Measurements from ENCODE around the gene HAGH.
A peak's percentile ranks its signal among the peaks of the same experiment; 100 is the strongest.

Gene HAGH

DNA sequence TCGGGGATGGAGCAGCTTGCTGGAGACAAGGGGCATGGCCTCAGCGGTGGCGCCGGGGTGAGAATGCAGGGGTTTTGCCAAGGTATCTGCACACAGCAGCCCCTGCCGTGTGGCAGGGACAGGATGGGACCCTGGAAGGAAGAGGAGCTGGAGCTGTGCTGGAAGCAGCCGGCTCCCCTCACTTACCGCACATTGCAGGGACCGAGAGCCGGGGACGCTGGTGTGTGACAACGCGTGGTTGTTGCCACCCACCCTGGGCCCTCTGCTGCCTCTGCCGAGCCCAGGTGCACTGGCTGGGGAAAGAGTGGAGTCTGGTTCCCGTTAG, 40.8 kb downstream of the HAGH start:
- no peak for DNase-seq

DNA sequence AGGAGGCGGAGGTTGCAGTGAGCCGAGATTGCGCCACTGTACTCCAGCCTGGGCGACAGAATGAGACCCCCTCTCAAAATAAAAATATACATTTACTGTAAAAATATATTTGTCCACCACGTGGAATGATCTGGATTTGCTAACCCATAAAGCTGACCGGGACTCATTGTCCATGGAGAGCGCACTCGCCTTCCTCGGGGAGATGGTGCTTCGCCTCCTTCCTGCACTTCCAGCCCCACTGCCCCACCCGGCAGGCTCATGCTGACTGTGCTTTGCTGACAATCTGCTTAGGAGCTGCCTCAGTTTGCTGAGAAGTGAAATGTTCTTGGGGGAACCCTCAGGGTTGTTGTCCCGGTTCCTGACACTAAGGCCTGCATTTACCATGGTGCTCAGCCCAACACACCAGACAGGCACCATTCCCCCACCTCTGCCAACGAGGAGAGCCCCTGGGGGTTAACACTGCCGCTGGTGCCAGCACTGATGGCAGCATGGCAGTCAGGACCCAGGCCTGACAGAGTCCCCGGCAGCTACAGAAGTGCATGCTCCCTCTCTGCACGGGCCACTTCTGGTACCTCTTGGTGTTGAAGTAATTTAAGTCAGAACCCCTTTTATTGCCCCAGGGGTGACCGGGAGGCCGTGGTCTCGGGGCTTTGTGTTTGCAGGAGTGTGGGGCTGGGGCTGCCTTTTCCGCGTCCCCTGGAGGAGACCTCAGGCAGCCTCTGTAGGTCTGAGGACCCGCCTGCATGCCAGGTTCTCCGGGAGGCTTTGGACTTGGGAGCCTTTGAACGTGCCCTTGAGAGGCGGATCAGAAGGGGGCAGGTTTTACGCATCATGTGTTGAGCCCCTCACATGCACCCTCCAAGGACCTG, 41.4 kb downstream of the HAGH start:
- DNase-seq, result no peak

DNA sequence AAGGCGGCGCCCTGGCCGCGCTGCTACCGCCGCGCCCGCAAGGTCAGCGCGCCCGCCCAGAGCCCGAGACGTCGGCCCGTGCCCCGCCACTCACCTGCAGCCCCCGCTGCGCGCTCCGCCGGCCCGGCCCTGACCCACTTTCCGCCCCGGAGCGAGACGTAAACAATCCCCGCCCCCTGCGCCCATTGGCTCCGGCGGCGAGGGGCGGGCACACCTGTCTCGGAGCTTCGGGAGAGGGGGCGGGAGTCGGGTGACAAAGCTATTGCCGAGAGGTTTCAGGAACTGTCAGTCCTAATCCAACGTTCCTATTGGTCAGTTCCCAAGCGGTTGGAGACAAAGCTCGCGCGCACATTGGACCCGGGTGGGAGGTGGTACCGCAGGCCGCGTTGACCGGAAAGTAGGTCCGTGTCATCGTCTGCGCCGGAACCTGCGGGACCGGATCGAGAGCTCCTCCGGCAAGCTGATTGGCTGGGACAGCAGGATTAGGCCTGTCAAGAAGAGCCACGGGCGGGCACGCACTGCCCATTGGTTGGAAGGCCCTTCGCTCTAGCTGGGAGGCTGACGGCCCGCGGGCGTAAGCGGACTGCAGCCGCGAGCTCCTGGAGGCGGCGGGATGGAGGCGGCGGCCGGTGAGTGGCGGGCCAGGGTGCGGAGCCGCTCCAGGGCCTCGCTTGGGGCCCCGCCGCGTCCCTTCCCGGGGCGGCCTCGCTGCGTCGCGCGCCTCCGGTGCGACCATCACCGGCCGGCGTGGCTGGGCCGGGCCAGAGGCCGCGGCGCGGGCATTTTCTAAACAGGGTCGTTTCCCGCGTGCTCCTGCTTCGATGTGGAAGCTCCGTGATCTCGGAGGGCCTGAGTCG, 44.0 kb downstream of the HAGH start, which contains the start of the genes NUBP2 and SPSB3:
NUBP2 (plus strand) TSS at position 553 of the 857 bp plus-strand sequence; CDS start at position 614, 61 bp downstream.
SPSB3 (minus strand) TSS at position 164 of the 857 bp plus-strand sequence. CDS start 1,088 bp downstream, outside the sequence.
- DNase-seq, result peak; percentile 100

DNA sequence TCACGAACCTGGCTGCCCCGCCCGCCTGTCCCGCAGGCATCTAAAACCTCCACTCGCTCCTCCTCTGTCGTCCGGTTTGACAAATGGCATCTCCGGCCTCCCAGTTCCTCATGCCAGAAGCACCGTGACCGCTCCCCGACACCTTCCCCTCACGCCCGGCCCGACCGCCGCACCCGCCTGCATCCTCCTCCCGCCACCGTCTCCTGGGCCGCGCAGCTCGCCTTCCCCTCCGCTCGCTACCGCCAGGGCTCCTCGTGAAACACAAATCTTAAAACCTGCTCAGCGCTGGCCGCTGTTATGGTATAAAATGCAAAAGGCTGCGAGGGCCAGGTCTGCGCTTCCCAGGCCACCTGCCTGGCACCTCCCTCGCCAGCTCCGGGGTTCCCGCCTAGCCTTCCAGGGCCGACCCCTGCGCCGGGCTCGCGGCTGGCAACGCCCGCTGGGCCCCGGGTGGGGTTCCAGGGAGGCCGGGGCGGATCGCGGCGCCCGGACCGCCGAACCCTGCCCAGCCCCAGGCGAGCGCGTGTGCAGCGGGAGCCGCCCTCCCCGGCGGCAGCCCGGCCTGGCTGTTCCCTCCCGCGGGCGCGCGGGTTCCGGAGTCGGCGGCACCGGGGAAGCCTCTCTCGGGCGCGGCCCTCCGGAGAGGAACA, 44.7 kb downstream of the HAGH start:
- no peak for DNase-seq

DNA sequence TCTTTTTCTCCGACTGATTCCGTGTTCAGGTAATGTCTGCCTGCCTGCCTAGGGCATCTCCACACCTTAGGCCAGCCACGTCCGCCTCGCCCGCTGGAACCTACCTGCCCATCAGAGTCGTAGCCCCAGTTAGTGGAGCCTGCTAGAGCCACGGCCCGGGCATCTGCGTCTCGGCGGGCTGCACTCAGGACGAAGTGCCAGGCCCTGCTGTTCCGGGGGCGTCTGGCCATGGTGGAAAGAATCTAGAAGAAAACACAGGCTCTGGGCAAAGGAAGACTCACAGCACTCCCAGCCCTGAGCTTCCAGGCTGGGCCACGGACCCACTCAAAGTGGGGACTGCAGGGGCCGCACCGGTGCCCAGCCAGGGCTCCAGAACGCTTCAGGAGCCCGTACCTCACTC, 45.4 kb downstream of the HAGH start:
- no peak for DNase-seq

DNA sequence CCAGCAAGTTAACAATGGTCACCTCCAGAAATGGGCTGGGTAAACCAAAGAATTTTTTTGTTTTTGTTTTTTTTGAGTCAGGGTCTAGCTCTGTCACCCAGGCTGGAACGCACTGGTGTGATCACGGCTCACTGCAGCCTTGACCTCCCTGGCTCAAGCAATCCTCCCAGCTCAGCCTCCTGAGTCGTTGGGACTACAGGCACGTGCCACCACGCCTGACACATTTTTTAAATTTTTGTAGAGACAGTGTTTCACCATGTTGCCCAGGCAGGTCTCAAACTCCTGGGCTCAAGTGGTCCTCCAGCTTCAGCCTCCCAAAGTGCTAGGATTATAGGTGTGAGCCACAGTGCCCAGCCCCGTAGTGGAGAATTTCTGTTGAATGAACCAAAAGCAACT, 46.0 kb downstream of the HAGH start:
- DNase-seq, result no peak

DNA sequence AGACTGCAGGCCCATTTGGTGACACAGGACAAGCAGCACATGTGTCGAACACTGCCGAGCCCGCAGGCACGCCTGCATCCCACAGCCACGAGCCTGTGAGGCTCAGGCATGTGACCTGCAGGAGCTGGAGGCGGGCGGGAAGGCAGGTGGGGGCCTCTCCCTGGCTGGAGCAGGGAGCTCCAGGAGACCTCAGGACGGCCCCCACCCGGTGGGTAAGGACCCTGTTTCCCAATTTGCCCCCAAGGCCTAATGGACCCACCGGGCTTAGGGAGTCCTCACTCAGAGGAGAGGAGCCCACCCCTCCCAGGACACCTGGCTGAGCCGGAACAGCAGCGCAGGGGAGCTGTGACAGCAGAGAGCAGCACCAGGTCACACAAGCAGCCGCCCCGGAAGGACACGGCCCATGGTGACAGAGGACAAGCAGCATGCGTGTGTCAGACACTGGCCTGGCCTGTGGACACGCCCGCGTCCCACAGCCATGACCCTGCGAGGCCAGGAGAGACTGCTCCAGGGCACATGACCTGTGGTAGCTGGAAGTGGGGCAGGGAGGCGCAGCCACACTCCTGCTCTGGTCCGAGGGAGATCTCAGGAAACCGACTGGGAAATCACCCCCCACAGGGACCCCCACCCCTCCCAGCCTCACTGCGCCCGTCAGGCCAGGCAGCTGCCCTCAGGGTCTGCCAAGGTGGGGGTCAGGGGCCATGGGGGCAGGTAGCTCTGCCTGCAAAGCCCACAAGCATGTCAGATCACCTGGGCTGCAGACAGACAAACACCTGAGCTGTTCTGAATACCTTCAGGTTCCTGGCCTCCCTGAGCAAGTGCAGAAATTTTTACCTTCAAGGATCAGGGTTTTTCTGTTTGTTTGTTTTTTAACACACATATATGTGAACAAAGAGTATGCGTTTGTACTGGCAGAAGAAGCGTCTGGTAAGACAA, 46.6 kb downstream of the HAGH start:
- DNase-seq, result no peak

DNA sequence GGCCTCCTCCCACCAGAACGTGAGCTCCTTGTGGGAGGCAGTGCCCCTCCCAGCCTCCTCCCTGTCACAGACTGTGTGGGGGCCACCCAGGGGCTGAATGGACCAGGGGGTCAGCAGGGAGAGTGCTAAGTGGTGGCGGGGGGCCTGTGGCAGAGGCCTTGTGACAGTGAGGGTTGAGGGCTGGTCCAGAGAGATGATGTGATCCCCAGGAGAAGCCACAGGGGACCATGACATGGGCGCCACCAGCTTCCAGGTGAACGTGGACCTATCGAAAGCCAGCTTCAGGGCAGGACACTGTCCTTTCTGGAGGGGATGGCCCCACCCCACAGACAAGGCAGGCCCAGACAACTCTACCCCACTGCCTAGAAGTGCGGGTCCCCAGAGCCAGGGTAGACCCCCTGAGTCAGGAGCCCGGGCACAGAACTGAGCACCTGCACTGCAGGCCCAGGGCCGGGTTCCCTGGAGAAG, 47.4 kb downstream of the HAGH start:
- no peak for DNase-seq

DNA sequence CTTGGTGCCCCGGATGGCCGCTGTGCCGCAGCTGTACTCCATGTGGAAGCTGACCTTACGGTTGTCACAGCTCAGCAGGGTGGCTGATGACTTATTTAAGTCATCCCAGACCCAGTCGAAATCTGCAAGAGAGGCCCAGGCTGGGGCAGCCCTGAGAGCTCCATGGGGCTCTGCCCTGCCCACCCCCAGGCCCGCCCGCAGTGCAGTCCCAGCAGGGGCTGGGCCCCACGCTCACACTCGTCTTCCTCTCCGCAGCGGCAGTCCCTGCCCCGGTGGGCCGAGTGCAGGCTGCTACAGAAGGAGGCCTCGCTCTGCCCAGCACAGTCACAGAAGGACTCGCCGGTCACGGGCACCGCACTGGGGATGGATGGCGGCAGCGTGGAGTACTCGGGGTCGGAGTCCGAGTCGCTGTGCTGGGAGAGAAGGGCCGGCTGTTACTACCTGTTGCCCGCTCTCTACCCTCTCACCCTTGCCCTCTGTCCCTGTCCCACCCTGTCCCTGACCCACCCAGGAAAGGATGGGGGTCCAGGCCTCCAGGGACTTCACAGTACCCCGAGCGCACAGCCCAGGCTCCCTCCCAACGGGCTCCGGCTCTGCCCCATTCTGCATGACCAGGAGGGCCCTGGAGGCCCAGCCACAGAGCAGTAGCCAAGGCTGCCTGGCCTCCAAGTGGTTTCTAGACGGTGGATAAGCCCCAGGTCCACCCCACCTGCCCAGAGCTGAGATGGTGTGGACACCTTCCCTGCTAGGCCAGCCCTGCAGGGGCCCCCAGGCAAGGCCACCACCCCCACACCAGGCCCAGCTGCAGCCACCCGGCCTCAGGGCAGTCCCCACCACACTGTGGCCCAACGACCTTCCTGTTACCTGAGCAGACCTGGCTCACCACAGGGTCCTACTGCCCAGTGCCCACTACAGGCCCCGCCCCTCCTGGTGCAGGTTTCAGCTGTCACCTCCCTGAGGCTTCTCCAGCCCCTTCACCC, 48.1 kb downstream of the HAGH start:
- DNase-seq, result no peak

DNA sequence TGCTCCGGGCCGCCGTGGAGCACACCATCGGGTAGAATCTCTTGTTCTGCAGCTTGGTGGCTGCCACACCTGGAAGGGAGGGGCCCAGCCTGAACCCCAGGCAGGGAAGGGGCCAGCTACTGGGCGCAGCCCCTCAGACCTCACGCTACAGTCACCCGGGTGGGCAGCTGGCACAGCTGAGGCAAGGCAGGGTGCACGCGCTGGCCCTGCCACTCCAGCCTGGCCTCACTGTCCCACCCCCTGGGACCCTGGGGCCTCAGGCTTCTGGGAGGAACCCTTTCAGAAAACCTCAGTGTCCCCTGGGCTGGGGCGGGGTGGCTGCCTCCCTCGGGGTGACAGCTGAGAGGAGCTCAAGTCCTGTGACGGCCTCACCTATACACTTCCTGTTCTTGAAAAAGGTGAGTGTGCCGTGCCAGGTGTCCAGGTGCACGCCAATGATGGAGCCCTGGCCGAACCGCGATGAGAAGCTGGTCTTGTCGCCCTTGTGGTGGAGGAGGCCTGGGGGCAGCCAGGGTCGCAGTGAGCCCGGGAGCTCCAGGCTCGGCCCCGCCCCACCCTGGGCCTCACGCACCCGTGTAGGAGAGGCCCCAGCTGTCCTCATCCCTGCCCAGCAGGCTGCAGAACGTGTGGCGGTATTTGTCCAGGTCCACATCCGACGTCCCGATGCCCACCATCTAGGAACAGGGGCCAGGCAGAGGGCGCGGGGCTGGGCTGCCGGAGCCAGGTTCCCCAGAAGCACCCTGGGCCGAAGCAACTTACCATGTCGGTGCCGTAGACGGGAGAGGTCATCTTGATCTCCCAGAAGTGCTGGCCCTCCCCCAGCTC, 49.0 kb downstream of the HAGH start:
- no peak for DNase-seq

DNA sequence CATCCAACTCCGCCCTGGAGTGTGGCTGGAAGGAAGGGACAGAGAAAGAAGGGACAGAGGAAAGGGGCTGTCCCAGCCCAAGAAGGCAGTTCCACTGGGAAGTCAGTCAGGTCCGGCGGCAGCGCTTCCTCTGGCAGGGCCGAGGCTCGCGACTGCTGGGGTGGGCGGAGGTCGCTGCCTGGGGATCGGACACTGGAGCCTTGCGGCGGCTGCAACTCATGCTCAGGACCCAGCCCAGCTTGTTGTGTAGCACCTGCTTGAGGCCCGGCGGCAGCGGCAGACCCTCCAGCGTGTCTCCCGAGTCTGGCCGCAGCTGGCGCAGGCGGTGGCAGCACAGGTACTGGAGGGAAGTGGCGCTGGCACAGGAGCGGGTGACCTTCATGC, 49.6 kb downstream of the HAGH start:
- DNase-seq, result no peak

DNA sequence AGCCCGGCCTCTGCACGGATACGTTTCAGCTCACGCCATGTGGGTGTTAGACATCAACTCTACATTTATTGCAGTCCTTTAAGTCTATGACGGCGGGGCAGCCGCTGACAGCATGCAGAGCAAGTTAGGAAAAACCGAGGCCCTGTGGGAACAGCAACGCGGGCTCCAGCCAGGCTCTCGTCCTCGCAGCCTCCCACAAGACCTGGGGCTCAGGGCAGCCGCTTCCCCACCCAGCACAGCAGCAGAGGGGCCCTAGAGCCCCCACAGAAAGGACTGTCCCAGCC, 50.0 kb downstream of the HAGH start:
- no peak for DNase-seq

DNA sequence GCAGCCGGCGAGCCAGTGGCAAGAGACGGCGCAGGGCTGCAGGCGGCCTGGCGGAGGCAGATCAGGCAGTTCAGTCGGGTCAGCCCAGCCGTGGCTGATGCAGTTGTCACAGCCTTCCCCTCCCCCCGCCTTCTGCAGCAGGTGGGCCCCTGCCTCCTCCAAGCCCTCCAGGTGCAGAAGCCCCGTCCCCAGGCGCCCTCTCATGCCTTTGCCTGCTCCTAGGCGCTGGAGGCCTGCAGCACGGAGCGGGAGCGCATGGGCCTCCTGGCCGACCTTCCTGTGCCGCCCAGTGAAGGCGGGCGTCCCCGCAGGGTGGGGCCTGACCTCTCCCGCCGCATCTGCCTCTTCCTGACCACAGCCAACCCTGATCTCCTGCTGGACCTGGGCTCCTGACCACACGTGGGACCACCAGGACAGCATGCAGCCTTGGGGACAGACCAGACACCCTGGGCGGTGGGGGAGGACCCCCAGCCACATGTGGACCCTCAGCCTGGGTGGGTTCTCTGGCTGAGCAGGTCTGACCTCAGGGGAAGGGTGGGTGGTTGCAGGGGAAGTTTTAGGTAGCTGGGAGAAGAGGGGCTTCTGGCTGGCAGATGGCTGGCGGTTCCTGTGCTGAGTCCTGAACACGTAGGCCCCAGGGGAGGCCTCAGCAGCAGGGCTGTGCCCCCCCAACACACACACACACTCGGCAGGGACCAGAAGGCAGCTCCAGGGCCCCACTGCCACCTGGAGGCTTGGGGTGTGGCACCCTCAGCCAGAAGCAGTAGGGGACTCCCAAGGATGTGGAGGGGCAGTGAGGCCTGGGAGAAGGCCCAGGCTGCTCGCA, 50.6 kb downstream of the HAGH start:
- DNase-seq, result no peak

DNA sequence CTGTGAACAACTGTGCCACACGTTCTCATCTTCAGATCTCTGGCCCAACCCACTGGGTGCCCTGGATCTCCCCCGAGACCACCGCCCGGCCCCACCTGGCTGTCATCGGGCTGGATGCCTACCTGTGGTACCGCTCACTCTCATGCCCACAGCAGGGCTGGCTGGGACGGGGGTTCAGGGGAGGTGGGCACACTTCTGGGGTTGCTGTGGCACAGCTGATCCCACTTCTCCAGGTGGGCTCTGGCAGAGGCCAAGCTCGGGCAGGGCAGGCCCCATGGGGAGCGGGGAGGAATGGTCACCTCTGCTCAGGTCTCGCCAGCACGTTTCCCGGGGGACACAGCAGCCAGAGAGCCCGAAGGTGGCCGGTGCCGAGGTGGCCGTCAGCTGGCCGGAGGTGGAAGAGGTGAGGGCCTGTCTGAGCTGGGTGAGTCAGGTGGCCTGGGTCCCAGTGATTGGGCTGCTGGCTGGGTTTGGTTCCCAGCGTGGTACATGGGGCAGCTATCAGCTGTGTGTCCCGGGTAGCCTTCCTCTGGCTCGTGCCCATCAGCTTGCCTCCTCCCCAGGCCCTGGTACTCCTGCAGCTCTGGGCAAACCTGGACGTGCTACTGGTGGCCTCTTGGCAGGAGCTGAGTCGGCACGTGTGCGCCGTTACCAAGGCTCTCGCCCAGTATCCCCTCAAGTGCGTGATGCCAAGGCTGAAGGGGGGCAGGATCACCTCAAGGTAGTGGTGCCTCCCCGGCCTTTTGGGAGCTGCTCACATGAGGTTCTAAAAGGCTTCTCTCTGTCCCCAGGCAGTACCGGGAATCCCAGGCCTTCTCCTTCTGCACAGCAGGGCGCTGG, 51.4 kb downstream of the HAGH start:
- DNase-seq, result no peak

DNA sequence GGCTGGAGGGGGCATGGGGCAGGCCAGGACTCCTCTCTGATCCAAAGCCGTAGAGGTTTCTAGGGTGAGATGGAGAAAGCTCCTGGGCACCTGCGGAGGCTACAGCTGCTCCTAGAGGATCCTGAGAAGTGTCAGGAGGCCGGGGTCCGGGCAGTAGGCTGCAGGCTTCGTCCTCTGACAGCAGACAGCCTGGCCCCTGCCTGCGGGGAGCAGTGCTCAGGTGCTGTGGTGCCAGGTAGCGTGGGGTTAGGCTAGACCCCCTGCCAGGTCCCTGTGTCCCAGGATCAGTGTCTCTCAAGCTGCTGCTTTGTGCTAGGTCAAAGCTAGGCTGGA, 52.2 kb downstream of the HAGH start:
- no peak for DNase-seq

DNA sequence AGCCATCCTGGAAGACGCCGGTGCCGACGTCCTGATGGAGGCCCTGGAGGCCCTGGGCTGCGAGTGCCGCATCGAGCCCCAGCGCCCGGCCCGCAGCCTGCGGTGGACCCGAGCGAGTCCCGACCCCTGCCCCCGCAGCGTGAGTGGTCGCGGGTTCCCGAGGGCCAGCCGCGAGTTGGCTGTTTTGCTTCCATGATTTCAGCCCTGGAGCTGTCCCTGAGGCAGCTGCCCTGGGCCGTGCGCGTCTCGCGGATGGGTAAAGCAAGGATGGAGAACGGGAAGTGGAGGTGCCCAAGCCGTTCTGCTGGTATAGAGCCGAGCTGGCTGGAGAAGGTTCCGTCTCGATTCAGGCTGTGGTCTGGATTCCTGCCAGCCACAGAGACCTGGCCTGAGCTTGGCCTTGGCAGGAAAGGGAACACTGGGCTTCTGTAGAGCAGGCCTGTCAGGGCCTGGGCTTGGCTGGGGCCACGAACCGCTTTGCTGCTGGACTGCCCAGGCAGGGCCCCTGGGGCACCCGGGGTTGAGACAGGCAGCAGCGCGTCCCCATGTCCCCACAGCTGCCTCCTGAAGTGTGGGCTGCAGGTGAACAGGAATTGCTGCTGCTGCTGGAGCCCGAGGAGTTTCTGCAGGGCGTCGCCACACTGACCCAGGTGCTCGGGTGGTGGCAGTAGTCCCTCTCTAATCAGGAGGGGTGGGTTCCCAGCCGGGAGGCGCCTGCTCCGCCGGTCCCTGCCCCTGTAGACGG, 52.8 kb downstream of the HAGH start:
- DNase-seq, result no peak

DNA sequence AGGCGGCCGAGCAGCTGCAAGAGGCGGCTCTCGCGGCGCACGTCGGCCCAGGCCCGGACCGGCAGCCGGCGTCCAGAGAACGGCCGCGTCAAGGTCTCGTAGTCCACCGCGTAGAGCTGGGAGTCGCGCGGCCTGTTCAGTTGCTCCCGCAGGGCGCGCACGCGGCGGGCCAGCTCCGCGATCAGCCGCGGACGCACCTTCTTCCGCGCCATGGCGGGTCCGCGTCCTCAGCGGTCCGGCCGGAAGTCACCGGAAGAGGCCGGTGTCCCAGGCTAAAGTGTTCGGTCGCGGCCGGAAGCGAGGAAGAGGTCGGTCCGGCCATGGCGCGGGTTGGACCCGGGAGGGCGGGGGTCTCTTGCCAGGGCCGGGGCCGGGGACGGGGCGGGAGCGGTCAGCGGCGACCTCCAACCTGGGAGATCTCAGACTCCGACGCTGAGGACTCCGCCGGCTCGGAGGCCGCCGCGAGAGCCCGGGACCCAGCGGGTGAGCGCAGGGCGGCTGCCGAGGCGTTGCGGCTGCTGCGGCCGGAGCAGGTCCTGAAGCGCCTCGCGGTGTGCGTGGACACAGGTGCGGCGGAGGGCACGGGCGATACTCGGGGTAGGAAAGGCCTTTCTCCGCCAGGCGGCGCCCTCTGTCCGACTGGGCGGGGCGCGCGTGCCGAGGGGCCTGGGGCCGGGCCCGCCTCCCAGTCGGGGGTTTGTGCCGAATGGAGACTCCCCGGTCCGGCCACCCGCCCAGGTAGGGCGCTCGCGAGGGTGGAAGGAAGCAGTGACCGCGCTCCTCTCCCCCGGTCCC, 53.5 kb downstream of the HAGH start, which contains the start of gene MRPS34:
MRPS34 (minus strand) TSS at position 227 of the 795 bp plus-strand sequence; CDS start at position 212, 15 bp downstream.
- peak; percentile 93 for DNase-seq

Data from islet precursor cell (in vitro differentiated cells).